Ishikawa (cell line): ENCODE results near the gene SHC2.

Experiments
- CEBPB ChIP-seq: IDR thresholded peaks from 2 replicates; pipeline ENCODE4 v1.6.1; 2012
- CREB1 ChIP-seq: IDR thresholded peaks from 2 replicates; pipeline ENCODE4 v1.6.1; 2012; ENCODE audit warnings: low read depth
- EGR1 ChIP-seq: IDR thresholded peaks from 2 replicates; pipeline ENCODE4 v1.6.1; 2012
- EP300 ChIP-seq: IDR thresholded peaks from 2 replicates; pipeline ENCODE4 v1.6.1; 2012; ENCODE audit warnings: borderline replicate concordance
- FOXM1 ChIP-seq: IDR thresholded peaks from 2 replicates; pipeline ENCODE4 v1.6.1; 2012; ENCODE audit warnings: low read depth, borderline replicate concordance
- MAX ChIP-seq: IDR thresholded peaks from 2 replicates; pipeline ENCODE4 v1.6.1; 2012
- NFIC ChIP-seq: IDR thresholded peaks from 2 replicates; pipeline ENCODE4 v1.6.1; 2012
- RAD21 ChIP-seq: IDR thresholded peaks from 2 replicates; pipeline ENCODE4 v1.6.1; 2012; ENCODE audit warnings: low read depth
- TAF1 ChIP-seq: IDR thresholded peaks from 2 replicates; pipeline ENCODE4 v1.6.1; 2012; ENCODE audit warnings: low read depth, mild to moderate bottlenecking
- TCF12 ChIP-seq: IDR thresholded peaks from 2 replicates; pipeline ENCODE4 v1.6.1; 2012; ENCODE audit warnings: low read depth
- TEAD4 ChIP-seq: IDR thresholded peaks from 2 replicates; pipeline ENCODE4 v1.6.1; 2012
- USF1 ChIP-seq: IDR thresholded peaks from 2 replicates; pipeline ENCODE4 v1.6.1; 2012
- YY1 ChIP-seq: IDR thresholded peaks from 2 replicates; pipeline ENCODE4 v1.6.1; 2012; ENCODE audit warnings: low read depth
- ZBTB7A ChIP-seq: IDR thresholded peaks from 2 replicates; pipeline ENCODE4 v1.6.1; 2012; ENCODE audit warnings: low read depth
- TF ChIP-seq, protein P1 (sequence below): IDR thresholded peaks from 2 replicates; pipeline ENCODE4 v1.6.1; 2012; ENCODE audit warnings: low read depth, mild to moderate bottlenecking

SHC2 gene

DNA sequence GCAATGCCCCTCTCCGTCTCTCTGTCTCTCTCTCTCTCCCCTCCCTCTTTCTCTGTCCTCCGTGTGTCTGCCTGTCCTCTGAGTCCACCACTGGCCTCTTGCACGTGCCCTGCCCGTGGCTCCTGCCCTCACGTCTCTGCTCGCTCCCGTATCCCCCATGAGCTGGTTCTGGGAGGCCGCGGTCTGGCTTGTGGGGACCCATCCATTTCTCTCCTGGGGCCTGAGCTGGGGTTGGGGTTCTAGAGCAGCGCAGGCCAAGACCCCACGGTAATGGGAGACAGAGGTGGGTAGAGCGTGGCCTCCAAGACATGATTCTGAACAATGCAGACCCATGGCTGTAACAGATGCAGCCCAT lies 70.9 kb downstream of the SHC2 start:
- TF ChIP-seq USF1 (no peak), EGR1 (no peak), ZBTB7A (no peak), TCF12 (no peak), RAD21 (no peak), FOXM1 (no peak), EP300 (no peak), TAF1 (no peak), TEAD4 (no peak), CREB1 (no peak), YY1 (no peak), NFIC (no peak), MAX (no peak), CEBPB (no peak)
- TF ChIP-seq, protein P1, sequence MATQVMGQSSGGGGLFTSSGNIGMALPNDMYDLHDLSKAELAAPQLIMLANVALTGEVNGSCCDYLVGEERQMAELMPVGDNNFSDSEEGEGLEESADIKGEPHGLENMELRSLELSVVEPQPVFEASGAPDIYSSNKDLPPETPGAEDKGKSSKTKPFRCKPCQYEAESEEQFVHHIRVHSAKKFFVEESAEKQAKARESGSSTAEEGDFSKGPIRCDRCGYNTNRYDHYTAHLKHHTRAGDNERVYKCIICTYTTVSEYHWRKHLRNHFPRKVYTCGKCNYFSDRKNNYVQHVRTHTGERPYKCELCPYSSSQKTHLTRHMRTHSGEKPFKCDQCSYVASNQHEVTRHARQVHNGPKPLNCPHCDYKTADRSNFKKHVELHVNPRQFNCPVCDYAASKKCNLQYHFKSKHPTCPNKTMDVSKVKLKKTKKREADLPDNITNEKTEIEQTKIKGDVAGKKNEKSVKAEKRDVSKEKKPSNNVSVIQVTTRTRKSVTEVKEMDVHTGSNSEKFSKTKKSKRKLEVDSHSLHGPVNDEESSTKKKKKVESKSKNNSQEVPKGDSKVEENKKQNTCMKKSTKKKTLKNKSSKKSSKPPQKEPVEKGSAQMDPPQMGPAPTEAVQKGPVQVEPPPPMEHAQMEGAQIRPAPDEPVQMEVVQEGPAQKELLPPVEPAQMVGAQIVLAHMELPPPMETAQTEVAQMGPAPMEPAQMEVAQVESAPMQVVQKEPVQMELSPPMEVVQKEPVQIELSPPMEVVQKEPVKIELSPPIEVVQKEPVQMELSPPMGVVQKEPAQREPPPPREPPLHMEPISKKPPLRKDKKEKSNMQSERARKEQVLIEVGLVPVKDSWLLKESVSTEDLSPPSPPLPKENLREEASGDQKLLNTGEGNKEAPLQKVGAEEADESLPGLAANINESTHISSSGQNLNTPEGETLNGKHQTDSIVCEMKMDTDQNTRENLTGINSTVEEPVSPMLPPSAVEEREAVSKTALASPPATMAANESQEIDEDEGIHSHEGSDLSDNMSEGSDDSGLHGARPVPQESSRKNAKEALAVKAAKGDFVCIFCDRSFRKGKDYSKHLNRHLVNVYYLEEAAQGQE: no peak

GRCh38 chr19:389255-389934 lies 71.4 kb downstream of the SHC2 start:
- TF ChIP-seq NFIC (no peak), RAD21 (no peak), YY1 (no peak), ZBTB7A (no peak), FOXM1 (no peak), MAX (no peak), USF1 (no peak), EP300 (no peak)
- TF ChIP-seq, protein P1: no peak

DNA sequence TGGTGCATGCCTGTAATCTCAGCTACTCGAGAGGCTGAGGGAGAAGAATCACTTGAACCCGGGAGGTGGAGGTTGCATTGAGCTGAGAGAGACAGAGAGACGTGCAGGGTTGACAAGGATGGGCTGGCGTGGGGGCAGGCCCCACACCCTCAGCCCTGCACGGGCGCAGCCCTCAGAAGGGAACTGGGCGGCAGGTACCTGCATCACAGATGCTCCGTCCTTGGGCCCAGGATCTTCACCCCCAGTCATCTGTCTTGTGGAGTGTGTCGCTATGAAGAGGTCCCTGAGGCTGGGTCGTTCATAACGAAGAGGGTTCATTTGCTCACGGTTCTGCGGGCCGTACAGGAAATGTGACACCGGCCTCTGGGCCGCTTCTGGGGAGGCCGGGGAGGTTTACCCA lies 72.1 kb downstream of the SHC2 start:
- TF ChIP-seq RAD21: no peak
- TF ChIP-seq TAF1: no peak
- no peak for TF ChIP-seq USF1
- TF ChIP-seq MAX: no peak
- TF ChIP-seq CEBPB: no peak
- no peak for TF ChIP-seq FOXM1
- no peak for TF ChIP-seq TEAD4
- TF ChIP-seq, protein P1: no peak
- TF ChIP-seq EGR1: no peak
- TF ChIP-seq NFIC: no peak
- no peak for TF ChIP-seq TCF12

DNA sequence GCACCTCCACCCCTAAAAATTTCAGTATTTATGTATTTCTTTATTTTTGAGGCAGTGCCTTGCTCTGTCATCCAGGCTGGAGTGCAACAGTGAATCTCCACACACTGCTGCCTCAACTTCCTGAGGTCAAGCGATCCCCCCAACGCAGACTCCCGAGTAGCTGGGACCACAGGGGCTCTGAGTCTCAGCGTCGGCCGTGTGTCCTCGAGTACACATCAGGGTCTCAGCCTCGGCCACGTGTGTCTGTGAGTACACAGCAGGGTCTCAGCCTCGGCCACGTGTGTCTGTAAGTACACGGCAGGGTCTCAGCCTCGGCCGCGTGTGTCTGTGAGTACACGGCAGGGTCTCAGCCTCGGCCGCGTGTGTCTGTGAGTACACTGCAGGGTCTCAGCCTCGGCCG lies 73.1 kb downstream of the SHC2 start:
- TF ChIP-seq, protein P1: no peak
- no peak for TF ChIP-seq CREB1
- no peak for TF ChIP-seq CEBPB
- TF ChIP-seq EP300: no peak
- TF ChIP-seq EGR1: no peak
- TF ChIP-seq RAD21: no peak
- no peak for TF ChIP-seq FOXM1
- no peak for TF ChIP-seq TAF1
- TF ChIP-seq TEAD4: no peak
- no peak for TF ChIP-seq YY1
